Measurements from ENCODE around the gene NBPF12. TPM values are rescaled to one million over a fixed set of nuclear protein-coding genes. Genes with fewer than 3 reads are reported as not detected.

Gene NBPF12
- total RNA-seq: 2.7 and 4.2 TPM in 2 replicates

GRCh38 chr1:146938242-146938902 lies at the start of gene NBPF12:
Gene NBPF12, plus strand, starts transcription at chr1:146938324. Its CDS starts 21,820 bp downstream, at chr1:146960144.

Other genes starting within 250 kb of the NBPF12 start
- gene PRKAB2, start 234.1 kb downstream of the NBPF12 start, total RNA-seq: 7.1 and 12.3 TPM in 2 replicates

Measured in pericardium fibroblast (primary cell).